GM12878 (cell line): ENCODE measurements around the gene SYNDIG1. TPM values are rescaled to one million over a fixed set of nuclear protein-coding genes. Genes with fewer than 3 reads are reported as not detected.

Experiments
- ATAC-seq: fragments of 200-7000 bp; cut with Tn5 transposase; 3 replicates; pipeline ENCODE4 v1.9.1; 2020; ENCODE audit warnings: mild to moderate bottlenecking, moderate library complexity
- BruUV-seq: library from RNA; stranded (reverse); fragments of 400-500 nt; replicated peaks from 2 replicates; lab custom pipeline; 2021; lab: Mats Ljungman, UMichigan
- CTCF ChIA-PET: fragments of 300-600 bp; sonication (Branson Sonifier 250); formaldehyde crosslinking; extraction: SDS; loops from one replicate; lab custom pipeline; 2021; ENCODE audit warnings: inconsistent platforms; lab: Yijun Ruan, JAX
- POLR2A ChIA-PET: fragments of 350-600 bp; formaldehyde crosslinking; extraction: SDS; loops from one replicate; lab custom pipeline; 2021; ENCODE audit warnings: inconsistent platforms; lab: Charles Lee
- RAD21 ChIA-PET: fragments of 300-600 bp; sonication (Branson Sonifier 250); formaldehyde crosslinking; loops from one replicate; lab custom pipeline; 2023; ENCODE audit warnings: antibody characterized with exemption; ENCODE audit not compliant: unreplicated experiment; lab: Charles Lee
- SMC1A ChIA-PET: fragments of 300-600 bp; sonication (Branson Sonifier 250); formaldehyde crosslinking; loops from one replicate; lab custom pipeline; 2023; ENCODE audit not compliant: unreplicated experiment, uncharacterized antibody; lab: Charles Lee
- DNase-seq: peaks from one replicate; pipeline ENCODE4 v3.0.0-alpha.2; 2011; ENCODE audit warnings: low read depth, low spot score
- FAIRE-seq: peaks from 3 replicates; lab custom pipeline; 2011; peaks lifted over from hg19 to GRCh38; lab: Jason Lieb, UNC
- H2AFZ ChIP-seq: 2 replicates; pipeline ENCODE4 v1.6.0; 2011; ENCODE audit warnings: low read depth, low read length, control low read depth; ENCODE audit not compliant: control insufficient read depth
- H3K27ac ChIP-seq: 2 replicates; pipeline ENCODE4 v1.5.1; 2011; ENCODE audit warnings: control low read depth; ENCODE audit not compliant: control insufficient read depth, insufficient read depth
- H3K27me3 ChIP-seq, 2 experiments: replicated peaks in 1 of 2; 2 replicates each; pipeline versions ENCODE4 v1.6.0 to v1.6.1; 2011; ENCODE audit warnings: low read length in 1 of 2; ENCODE audit not compliant: control insufficient read depth in 2 of 2, insufficient read depth in 2 of 2
- H3K36me3 ChIP-seq, 2 experiments: 2 replicates each; pipeline ENCODE4 v1.5.1; 2011; ENCODE audit warnings: low read length in 1 of 2; ENCODE audit not compliant: control insufficient read depth in 2 of 2, insufficient read depth in 2 of 2
- H3K4me1 ChIP-seq: 2 replicates; pipeline ENCODE4 v1.6.1; 2011; ENCODE audit warnings: mild to moderate bottlenecking, low read length, moderate library complexity, mixed read lengths; ENCODE audit not compliant: control insufficient read depth, insufficient read depth
- H3K4me2 ChIP-seq: 2 replicates; pipeline ENCODE4 v1.6.0; 2011; ENCODE audit warnings: control low read depth; ENCODE audit not compliant: control insufficient read depth, insufficient read depth
- H3K4me3 ChIP-seq: fragments of 200-600 bp; sonication (generic); 2 replicates; pipeline ENCODE4 v1.5.1; 2016
- H3K79me2 ChIP-seq: 2 replicates; pipeline ENCODE4 v1.6.0; 2011; ENCODE audit warnings: low read length; ENCODE audit not compliant: control insufficient read depth, insufficient read depth
- H3K9ac ChIP-seq: 2 replicates; pipeline ENCODE4 v1.8.0; 2011; ENCODE audit warnings: low read length, control low read depth, mixed read lengths; ENCODE audit not compliant: control insufficient read depth, insufficient read depth
- H3K9me3 ChIP-seq: replicated peaks from 3 replicates; pipeline ENCODE4 v1.5.1; 2011; ENCODE audit warnings: mild to moderate bottlenecking, low read length; ENCODE audit not compliant: control insufficient read depth, insufficient read depth
- H4K20me1 ChIP-seq: 2 replicates; pipeline ENCODE4 v1.6.0; 2011; ENCODE audit not compliant: control insufficient read depth, insufficient read depth
- LARP7 ChIP-seq: fragments of 450-650 bp; IDR thresholded peaks from 2 replicates; pipeline ENCODE4 v1.6.1; 2017; ENCODE audit warnings: mild to moderate bottlenecking
- ZZZ3 ChIP-seq: IDR thresholded peaks from 2 replicates; pipeline ENCODE4 v1.6.1; 2011; ENCODE audit warnings: low read depth; ENCODE audit not compliant: control insufficient read depth, insufficient read length
- WGBS: methylation state at CpG from one replicate; pipeline ENCODE4 v1.1.6; 2016; ENCODE audit warnings: low lambda C conversion rate; ENCODE audit not compliant: insufficient replicate concordance, insufficient coverage; ENCODE audit errors: missing lambda C conversion rate; 5-methylcytosine and 5-hydroxymethylcytosine counted together
- in situ Hi-C: fragments of 300-500 bp; cut with MboI; formaldehyde crosslinking; loops from 9 replicates; pipeline ENCODE4 v1.14.3; 2018; ENCODE audit warnings: mixed read lengths
- intact Hi-C: fragments of 100-400 bp; cut with micrococcal nuclease; formaldehyde crosslinking; loops from one replicate; pipeline ENCODE4 v1.14.2; 2022; ENCODE audit not compliant: unreplicated experiment
- polyA plus RNA-seq, 11 experiments: library from polyadenylated mRNA; depleted of rRNA in 4 of 11; unstranded in 6 of 11; stranded (reverse) in 5 of 11; fragments of >200 nt; fragmentation: Nextera tagmentation in 4 of 11; fragmentation: Illumina TruSeq in 1 of 11; extraction: Ambion mirVana in 4 of 11; extraction: Trizol in 1 of 11; gene quantifications; 1 replicate in 1 of 11; 2 replicates in 10 of 11; pipeline versions ENCODE4 v1.2.1 to v1.2.3, GENCODE V29; 2011 to 2016; ENCODE audit warnings: inconsistent platforms in 2 of 11, missing spikeins in 2 of 11, low read depth in 1 of 11
- total RNA-seq, 4 experiments: library from RNA; depleted of rRNA in 3 of 4; stranded (reverse); fragments of >200 nt in 3 of 4; fragmentation: Illumina TruSeq in 1 of 4; extraction: Trizol in 1 of 4; gene quantifications; 2 replicates each; pipeline versions ENCODE4 v1.2.1 to v1.2.3, GENCODE V29; 2013 to 2021
- TF ChIP-seq, protein P1 (sequence below): fragments of 450-650 bp; formaldehyde crosslinking; IDR thresholded peaks from 2 replicates; pipeline ENCODE4 v1.4.0; 2020; ENCODE audit warnings: mild to moderate bottlenecking, moderate library complexity

The SYNDIG1 gene
- total and polyA plus RNA-seq, 10 of the 15 experiments (the other 5 are each of a cell fraction or from before 2014, with no cell fraction given): not detected

GRCh38 chr20:24600012-24600411 lies 130.6 kb downstream of the SYNDIG1 start:
- in situ Hi-C loops: no loop called here

More at GRCh38 chr20:24600012-24600411, 130.6 kb downstream of the SYNDIG1 start:
- no peak overlapping the region for H3K4me2 ChIP-seq
- DNase-seq (no peak), FAIRE-seq (no peak), ATAC-seq (no peak)
- 21% methylated on average over 3 of the region's 3 CpGs for WGBS
- POLR2A ChIA-PET: no interaction called here
- CTCF ChIA-PET: no interaction called here
- no peaks in the 10 kb centered on the region; the same call in 2 of the 3 replicates for H3K9me3 ChIP-seq
- no peaks in the 10 kb centered on the region for H3K79me2 ChIP-seq
- H3K27me3 ChIP-seq: no peaks in the 10 kb centered on the region
- H3K4me1 ChIP-seq: no peaks in the 10 kb centered on the region
- no TSS peak for BruUV-seq
- no peaks in the 10 kb centered on the region for H3K36me3 ChIP-seq
- intact Hi-C loops: no loop called here
- H3K27ac ChIP-seq: no peak overlapping the region
- RAD21 ChIA-PET: no interaction called here
- H2AFZ ChIP-seq: no peak overlapping the region
- no peak for TF ChIP-seq ZZZ3
- no peak for TF ChIP-seq LARP7
- TF ChIP-seq, protein P1, sequence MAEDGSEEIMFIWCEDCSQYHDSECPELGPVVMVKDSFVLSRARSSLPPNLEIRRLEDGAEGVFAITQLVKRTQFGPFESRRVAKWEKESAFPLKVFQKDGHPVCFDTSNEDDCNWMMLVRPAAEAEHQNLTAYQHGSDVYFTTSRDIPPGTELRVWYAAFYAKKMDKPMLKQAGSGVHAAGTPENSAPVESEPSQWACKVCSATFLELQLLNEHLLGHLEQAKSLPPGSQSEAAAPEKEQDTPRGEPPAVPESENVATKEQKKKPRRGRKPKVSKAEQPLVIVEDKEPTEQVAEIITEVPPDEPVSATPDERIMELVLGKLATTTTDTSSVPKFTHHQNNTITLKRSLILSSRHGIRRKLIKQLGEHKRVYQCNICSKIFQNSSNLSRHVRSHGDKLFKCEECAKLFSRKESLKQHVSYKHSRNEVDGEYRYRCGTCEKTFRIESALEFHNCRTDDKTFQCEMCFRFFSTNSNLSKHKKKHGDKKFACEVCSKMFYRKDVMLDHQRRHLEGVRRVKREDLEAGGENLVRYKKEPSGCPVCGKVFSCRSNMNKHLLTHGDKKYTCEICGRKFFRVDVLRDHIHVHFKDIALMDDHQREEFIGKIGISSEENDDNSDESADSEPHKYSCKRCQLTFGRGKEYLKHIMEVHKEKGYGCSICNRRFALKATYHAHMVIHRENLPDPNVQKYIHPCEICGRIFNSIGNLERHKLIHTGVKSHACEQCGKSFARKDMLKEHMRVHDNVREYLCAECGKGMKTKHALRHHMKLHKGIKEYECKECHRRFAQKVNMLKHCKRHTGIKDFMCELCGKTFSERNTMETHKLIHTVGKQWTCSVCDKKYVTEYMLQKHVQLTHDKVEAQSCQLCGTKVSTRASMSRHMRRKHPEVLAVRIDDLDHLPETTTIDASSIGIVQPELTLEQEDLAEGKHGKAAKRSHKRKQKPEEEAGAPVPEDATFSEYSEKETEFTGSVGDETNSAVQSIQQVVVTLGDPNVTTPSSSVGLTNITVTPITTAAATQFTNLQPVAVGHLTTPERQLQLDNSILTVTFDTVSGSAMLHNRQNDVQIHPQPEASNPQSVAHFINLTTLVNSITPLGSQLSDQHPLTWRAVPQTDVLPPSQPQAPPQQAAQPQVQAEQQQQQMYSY: no peak
- SMC1A ChIA-PET: no interaction called here
- no peak overlapping the region for H3K4me3 ChIP-seq
- H3K9ac ChIP-seq: no peak overlapping the region
- H4K20me1 ChIP-seq: no peaks in the 10 kb centered on the region
